ENCODE data around the gene UTY. TPM values are rescaled to one million over a fixed set of nuclear protein-coding genes. Genes with fewer than 3 reads are reported as not detected.
A peak's percentile ranks its signal among the peaks of the same experiment; 100 is the strongest.

Gene UTY
- polyA plus RNA-seq, 6 donors from 2014 or later = 20.5 TPM; not detected in 5

- DNase-seq (no peak), ATAC-seq (ENCODE audit: low read depth in 2 of 2) (peak in 1 of 2 donors; percentile 88)
- no peaks in the 10 kb centered on the region for H3K36me3 Mint-ChIP-seq
- no peaks in the 10 kb centered on the region for H3K27me3 Mint-ChIP-seq
- H3K9me3 Mint-ChIP-seq = peaks cover 0 to 5% (median 0%) of the 10 kb centered on the region in 7 donors
- H3K4me1 Mint-ChIP-seq = peaks cover 0 to 36% (median 0%) of the 10 kb centered on the region in 3 donors
- peak overlapping the region in 1 of 6 donors; percentile 60 for H3K27ac Mint-ChIP-seq
- H3K4me3 Mint-ChIP-seq = peak overlapping the region in 2 of 8 donors; percentile 82 to 84
These were observed 43.6 kb downstream of the UTY start for GRCh38 chrY:13435968-13436937.

GRCh38 chrY:13435206-13435967 is 44.4 kb downstream of the UTY start:
- peak overlapping the region in 2 of 8 donors; percentile 82 to 84 for H3K4me3 Mint-ChIP-seq
- H3K36me3 Mint-ChIP-seq = no peaks in the 10 kb centered on the region
- H3K4me1 Mint-ChIP-seq = peaks cover 0 to 36% (median 0%) of the 10 kb centered on the region in 3 donors
- H3K27me3 Mint-ChIP-seq = no peaks in the 10 kb centered on the region
- H3K27ac Mint-ChIP-seq = peak overlapping the region in 1 of 6 donors; percentile 24
- no peak for ATAC-seq (ENCODE audit: low read depth in 2 of 2)
- peaks cover 0 to 5% (median 0%) of the 10 kb centered on the region in 7 donors for H3K9me3 Mint-ChIP-seq
- no peak for DNase-seq

- H3K9me3 Mint-ChIP-seq = peaks cover 0 to 9% (median 0%) of the 10 kb centered on the region in 7 donors
- H3K27ac Mint-ChIP-seq = peak overlapping the region in 1 of 6 donors; percentile 9
- H3K4me3 Mint-ChIP-seq = no peak overlapping the region
- no peak for DNase-seq
- ATAC-seq (ENCODE audit: low read depth in 2 of 2) = no peak
- H3K36me3 Mint-ChIP-seq = no peaks in the 10 kb centered on the region
- H3K27me3 Mint-ChIP-seq = no peaks in the 10 kb centered on the region
- peaks cover 0 to 39% (median 0%) of the 10 kb centered on the region in 3 donors for H3K4me1 Mint-ChIP-seq
These were observed 47.4 kb downstream of the UTY start for GRCh38 chrY:13432293-13433025.

- Mint-ChIP-seq H3K4me3 (no peak overlapping the region), H3K27me3 (no peaks in the 10 kb centered on the region), H3K36me3 (no peaks in the 10 kb centered on the region), H3K4me1 (peaks cover 0 to 26% (median 0%) of the 10 kb centered on the region in 3 donors), H3K9me3 (peaks cover 0 to 11% (median 0%) of the 10 kb centered on the region in 7 donors), H3K27ac (no peak overlapping the region)
- ATAC-seq (ENCODE audit: low read depth in 2 of 2) = no peak
- DNase-seq = no peak
These were observed 50.3 kb downstream of the UTY start for GRCh38 chrY:13429551-13429950.

GRCh38 chrY:13423281-13423732 is 56.5 kb downstream of the UTY start:
- peaks cover 0 to 5% (median 0%) of the 10 kb centered on the region in 7 donors for H3K9me3 Mint-ChIP-seq
- H3K4me3 Mint-ChIP-seq = peak overlapping the region in 1 of 8 donors; percentile 38
- peak overlapping the region in 1 of 6 donors; percentile 74 for H3K27ac Mint-ChIP-seq
- DNase-seq = no peak
- H3K36me3 Mint-ChIP-seq = no peaks in the 10 kb centered on the region
- no peak for ATAC-seq (ENCODE audit: low read depth in 2 of 2)
- H3K27me3 Mint-ChIP-seq = no peaks in the 10 kb centered on the region
- peaks cover 0 to 59% (median 0%) of the 10 kb centered on the region in 3 donors for H3K4me1 Mint-ChIP-seq

GRCh38 chrY:13416869-13417661 is 62.8 kb downstream of the UTY start:
- DNase-seq (no peak), ATAC-seq (ENCODE audit: low read depth in 2 of 2) (peak in 1 of 2 donors; percentile 68)
- no peaks in the 10 kb centered on the region for H3K27me3 Mint-ChIP-seq
- H3K27ac Mint-ChIP-seq = peak overlapping the region in 1 of 6 donors; percentile 19
- peaks cover 0 to 46% (median 0%) of the 10 kb centered on the region in 3 donors for H3K4me1 Mint-ChIP-seq
- peak overlapping the region in 1 of 8 donors; percentile 45 for H3K4me3 Mint-ChIP-seq
- H3K36me3 Mint-ChIP-seq = no peaks in the 10 kb centered on the region
- peaks cover 0 to 3% (median 0%) of the 10 kb centered on the region in 7 donors for H3K9me3 Mint-ChIP-seq

- no peaks in the 10 kb centered on the region for H3K36me3 Mint-ChIP-seq
- ATAC-seq (ENCODE audit: low read depth in 2 of 2) (no peak), DNase-seq (no peak)
- H3K9me3 Mint-ChIP-seq = peaks cover 0 to 3% (median 0%) of the 10 kb centered on the region in 7 donors
- no peak overlapping the region for H3K4me3 Mint-ChIP-seq
- H3K27me3 Mint-ChIP-seq = no peaks in the 10 kb centered on the region
- H3K4me1 Mint-ChIP-seq = peaks cover 0 to 34% (median 0%) of the 10 kb centered on the region in 3 donors
- no peak overlapping the region for H3K27ac Mint-ChIP-seq
These were observed 64.3 kb downstream of the UTY start for GRCh38 chrY:13415556-13415955.

- Mint-ChIP-seq H3K4me1 (no peaks in the 10 kb centered on the region), H3K36me3 (no peaks in the 10 kb centered on the region), H3K27me3 (no peaks in the 10 kb centered on the region), H3K27ac (peak overlapping the region in 1 of 6 donors; percentile 59), H3K4me3 (no peak overlapping the region), H3K9me3 (no peaks in the 10 kb centered on the region)
- ATAC-seq (ENCODE audit: low read depth in 2 of 2) = no peak
- DNase-seq = no peak
These were observed 81.0 kb downstream of the UTY start for GRCh38 chrY:13398876-13399275.

- Mint-ChIP-seq H3K4me3 (no peak overlapping the region), H3K27me3 (no peaks in the 10 kb centered on the region), H3K27ac (peak overlapping the region in 1 of 6 donors; percentile 71), H3K36me3 (no peaks in the 10 kb centered on the region), H3K4me1 (peaks cover 0 to 6% (median 0%) of the 10 kb centered on the region in 3 donors), H3K9me3 (no peaks in the 10 kb centered on the region)
- DNase-seq = no peak
- ATAC-seq (ENCODE audit: low read depth in 2 of 2) = no peak
These were observed 98.6 kb downstream of the UTY start for GRCh38 chrY:13381110-13381683.

GRCh38 chrY:13370868-13371800 is 108.7 kb downstream of the UTY start:
- Mint-ChIP-seq H3K4me3 (peak overlapping the region in 2 of 8 donors; percentile 76 to 81), H3K27me3 (no peaks in the 10 kb centered on the region), H3K27ac (peak overlapping the region in 1 of 6 donors; percentile 95), H3K9me3 (no peaks in the 10 kb centered on the region), H3K4me1 (peaks cover 0 to 14% (median 0%) of the 10 kb centered on the region in 3 donors), H3K36me3 (no peaks in the 10 kb centered on the region)
- peak in 1 of 2 donors; percentile 69 for ATAC-seq (ENCODE audit: low read depth in 2 of 2)
- no peak for DNase-seq

- Mint-ChIP-seq H3K27ac (no peak overlapping the region), H3K9me3 (no peaks in the 10 kb centered on the region), H3K4me3 (peak overlapping the region in 2 of 8 donors; percentile 76 to 81), H3K36me3 (no peaks in the 10 kb centered on the region), H3K4me1 (peaks cover 0 to 14% (median 0%) of the 10 kb centered on the region in 3 donors), H3K27me3 (no peaks in the 10 kb centered on the region)
- DNase-seq (no peak), ATAC-seq (ENCODE audit: low read depth in 2 of 2) (no peak)
These were observed 109.6 kb downstream of the UTY start for GRCh38 chrY:13370245-13370644.

Measured in naive B cell (primary cell).